ENCODE data around the gene CABP4.

The CABP4 gene

GRCh38 chr11:67496113-67496512 lies 41.0 kb downstream of the CABP4 start:
- Histone ChIP-seq H3K36me3 (replicated peaks) (peaks cover 74% of the 10 kb centered on the region), H3K27me3 (replicated peaks) (no peaks in the 10 kb centered on the region), H3K4me3 (ENCODE audit: low read depth, low read length) (no peak overlapping the region), H3K27ac (no peak overlapping the region)
- TF ChIP-seq CTCF (IDR thresholded peaks at IDR 0.05; ENCODE audit: low read depth, low read length, missing control alignments): no peak
- in situ Hi-C loops (cut with HindIII; ENCODE audit: low pct_ligation_motif_present, low sequenced_read_pairs): no loop called here
- no peak for DNase-seq

GRCh38 chr11:67497656-67498291 lies 42.6 kb downstream of the CABP4 start:
- DNase-seq: no peak
- no peaks in the 10 kb centered on the region for H3K27me3 ChIP-seq (replicated peaks)
- H3K4me3 ChIP-seq (ENCODE audit: low read depth, low read length): no peak overlapping the region
- H3K27ac ChIP-seq: no peak overlapping the region
- in situ Hi-C loops (cut with HindIII; ENCODE audit: low pct_ligation_motif_present, low sequenced_read_pairs): no loop called here
- no peak for TF ChIP-seq CTCF (IDR thresholded peaks at IDR 0.05; ENCODE audit: low read depth, low read length, missing control alignments)
- peaks cover 68% of the 10 kb centered on the region for H3K36me3 ChIP-seq (replicated peaks)

- Histone ChIP-seq H3K27ac (no peak overlapping the region), H3K4me3 (ENCODE audit: low read depth, low read length) (no peak overlapping the region), H3K36me3 (replicated peaks) (peaks cover 62% of the 10 kb centered on the region), H3K27me3 (replicated peaks) (no peaks in the 10 kb centered on the region)
- in situ Hi-C loops (cut with HindIII; ENCODE audit: low pct_ligation_motif_present, low sequenced_read_pairs): no loop called here
- DNase-seq: no peak
- no peak for TF ChIP-seq CTCF (IDR thresholded peaks at IDR 0.05; ENCODE audit: low read depth, low read length, missing control alignments)
These were observed 43.4 kb downstream of the CABP4 start for GRCh38 chr11:67498544-67498972.

GRCh38 chr11:67499808-67500483 lies 44.8 kb downstream of the CABP4 start:
- peaks cover 53% of the 10 kb centered on the region for H3K36me3 ChIP-seq (replicated peaks)
- H3K27ac ChIP-seq: no peak overlapping the region
- DNase-seq: no peak
- in situ Hi-C loops (cut with HindIII; ENCODE audit: low pct_ligation_motif_present, low sequenced_read_pairs): no loop called here
- no peaks in the 10 kb centered on the region for H3K27me3 ChIP-seq (replicated peaks)
- no peak for TF ChIP-seq CTCF (IDR thresholded peaks at IDR 0.05; ENCODE audit: low read depth, low read length, missing control alignments)
- no peak overlapping the region for H3K4me3 ChIP-seq (ENCODE audit: low read depth, low read length)

- no peak for TF ChIP-seq CTCF (IDR thresholded peaks at IDR 0.05; ENCODE audit: low read depth, low read length, missing control alignments)
- in situ Hi-C loops (cut with HindIII; ENCODE audit: low pct_ligation_motif_present, low sequenced_read_pairs): no loop called here
- Histone ChIP-seq H3K4me3 (ENCODE audit: low read depth, low read length) (no peak overlapping the region), H3K36me3 (replicated peaks) (peaks cover 48% of the 10 kb centered on the region), H3K27ac (no peak overlapping the region), H3K27me3 (replicated peaks) (no peaks in the 10 kb centered on the region)
- no peak for DNase-seq
These were observed 45.3 kb downstream of the CABP4 start for GRCh38 chr11:67500484-67500821.
